8988T (cell line): Measurements from ENCODE around the gene SH3RF1.

Source experiments
- DNase-seq: peaks from one replicate; pipeline ENCODE4 v3.0.0; 2011

SH3RF1 gene

GRCh38 chr4:169098054-169098497, 172.7 kb downstream of the SH3RF1 start:
- no peak for DNase-seq

DNA sequence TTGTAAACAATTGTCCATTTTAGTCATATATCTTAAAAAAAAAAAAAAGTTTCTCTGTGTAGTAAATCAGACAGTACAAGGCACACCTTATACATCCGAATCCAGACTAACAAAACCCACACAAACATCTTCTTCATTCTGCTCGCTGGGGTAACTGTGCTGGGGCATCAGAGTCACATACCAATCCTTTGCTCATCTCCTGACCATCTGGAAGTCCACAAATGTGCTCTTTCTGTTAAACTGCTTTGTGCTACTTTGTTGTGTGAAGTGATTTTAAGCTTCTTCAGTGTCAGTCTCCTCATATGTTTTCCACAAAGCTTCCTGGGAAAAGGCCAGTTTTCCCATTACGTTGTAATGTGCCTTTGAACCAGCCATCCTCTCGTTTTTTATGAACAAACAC, 174.5 kb downstream of the SH3RF1 start:
- DNase-seq: no peak

DNA sequence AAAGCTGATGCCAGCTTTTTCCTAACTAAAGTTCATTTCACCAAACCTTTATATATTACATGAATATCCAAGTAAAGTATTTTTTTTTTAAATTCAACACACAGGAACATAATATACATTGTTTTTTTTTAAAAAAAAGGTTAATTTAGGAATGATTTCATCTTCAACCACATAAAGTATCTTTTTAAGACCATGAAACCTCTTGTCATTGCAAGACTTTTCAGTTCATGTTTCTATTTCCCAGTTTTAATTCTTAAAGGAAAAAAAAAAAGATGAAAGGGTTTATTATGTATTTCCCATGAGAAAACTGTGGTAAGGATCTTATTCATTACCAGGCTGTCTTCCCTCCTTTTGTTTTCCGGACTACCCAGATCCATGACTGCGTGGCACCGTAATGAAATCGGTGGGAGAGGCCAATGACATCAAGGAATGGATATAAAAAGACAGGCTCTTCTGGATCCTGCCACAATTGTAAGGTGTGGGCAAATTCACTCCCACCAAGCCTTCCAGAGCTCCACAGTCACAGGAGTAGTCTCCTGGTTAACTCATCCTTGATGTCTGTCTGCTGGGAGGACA, 176.0 kb downstream of the SH3RF1 start:
- no peak for DNase-seq

DNA sequence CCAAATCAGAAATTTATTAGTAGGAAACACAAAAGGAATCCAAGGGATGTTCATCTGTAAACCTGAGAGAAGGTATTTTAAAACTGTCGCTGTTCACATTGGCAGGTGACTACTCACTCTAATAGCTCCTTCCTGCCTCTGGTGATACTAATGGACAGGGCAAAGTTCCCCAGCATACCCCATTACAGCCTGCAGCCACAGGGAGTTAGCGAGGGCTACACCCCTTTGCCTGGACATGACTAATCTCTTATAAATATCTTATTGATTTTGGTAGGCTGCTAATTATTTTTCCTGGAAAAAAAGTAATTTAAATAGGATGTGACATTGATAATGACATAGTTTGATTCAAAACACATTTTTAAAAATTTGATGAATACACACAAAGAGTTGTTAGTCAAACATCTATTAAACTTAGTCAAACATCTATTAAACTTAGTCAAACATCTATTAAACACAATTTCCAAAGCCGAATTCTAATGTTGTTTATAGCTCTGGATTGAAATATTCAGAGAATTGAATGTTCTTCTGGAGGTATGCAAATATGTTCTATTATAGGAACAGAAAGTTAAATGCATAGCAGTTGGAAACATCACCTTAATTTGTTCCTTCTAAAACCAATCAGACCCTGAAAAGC, 177.8 kb downstream of the SH3RF1 start:
- DNase-seq: no peak

- no peak for DNase-seq
Observed at GRCh38 chr4:169090484-169091215, 180.1 kb downstream of the SH3RF1 start.

DNA sequence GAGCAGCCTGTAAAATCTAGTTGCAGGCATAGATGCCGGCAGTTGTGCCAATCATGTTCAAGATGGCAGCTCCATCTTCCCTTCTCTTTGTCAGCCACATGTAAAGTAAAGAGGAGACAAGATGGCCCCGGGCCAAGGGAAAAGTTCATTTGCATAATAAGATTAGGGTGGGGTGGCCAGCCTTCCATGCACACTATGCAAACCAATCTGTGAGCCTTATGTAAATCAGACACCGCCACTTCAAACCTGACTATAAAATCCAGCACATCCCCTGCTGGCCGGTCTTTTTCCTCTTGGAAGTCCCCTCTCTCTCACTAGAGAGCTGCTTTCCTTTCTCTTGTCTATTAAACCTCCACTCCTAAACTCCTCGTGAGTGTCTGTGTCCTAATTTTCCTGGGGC, 181.8 kb downstream of the SH3RF1 start:
- no peak for DNase-seq

- DNase-seq: no peak
Observed at GRCh38 chr4:169084954-169085353, 185.8 kb downstream of the SH3RF1 start.

DNA sequence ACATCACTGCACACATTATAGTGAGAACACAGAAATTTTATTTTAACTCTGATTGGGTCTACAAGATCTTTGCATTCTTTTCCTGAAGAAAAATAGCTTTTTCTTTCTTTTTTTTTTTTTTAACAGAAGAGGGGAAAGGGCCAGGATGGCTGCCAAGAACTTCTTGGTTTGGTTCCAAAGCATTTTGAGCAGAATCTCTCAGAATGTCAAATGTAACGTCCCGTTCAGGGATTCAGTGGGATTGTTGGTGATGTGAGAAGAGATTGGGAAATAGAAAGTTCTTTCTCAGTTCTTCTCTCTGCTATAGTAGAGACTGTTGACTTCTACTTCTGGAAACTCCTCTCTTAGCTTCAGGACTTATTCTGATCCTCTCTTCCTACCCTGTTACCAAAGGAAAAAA, 189.8 kb downstream of the SH3RF1 start:
- DNase-seq: no peak

DNA sequence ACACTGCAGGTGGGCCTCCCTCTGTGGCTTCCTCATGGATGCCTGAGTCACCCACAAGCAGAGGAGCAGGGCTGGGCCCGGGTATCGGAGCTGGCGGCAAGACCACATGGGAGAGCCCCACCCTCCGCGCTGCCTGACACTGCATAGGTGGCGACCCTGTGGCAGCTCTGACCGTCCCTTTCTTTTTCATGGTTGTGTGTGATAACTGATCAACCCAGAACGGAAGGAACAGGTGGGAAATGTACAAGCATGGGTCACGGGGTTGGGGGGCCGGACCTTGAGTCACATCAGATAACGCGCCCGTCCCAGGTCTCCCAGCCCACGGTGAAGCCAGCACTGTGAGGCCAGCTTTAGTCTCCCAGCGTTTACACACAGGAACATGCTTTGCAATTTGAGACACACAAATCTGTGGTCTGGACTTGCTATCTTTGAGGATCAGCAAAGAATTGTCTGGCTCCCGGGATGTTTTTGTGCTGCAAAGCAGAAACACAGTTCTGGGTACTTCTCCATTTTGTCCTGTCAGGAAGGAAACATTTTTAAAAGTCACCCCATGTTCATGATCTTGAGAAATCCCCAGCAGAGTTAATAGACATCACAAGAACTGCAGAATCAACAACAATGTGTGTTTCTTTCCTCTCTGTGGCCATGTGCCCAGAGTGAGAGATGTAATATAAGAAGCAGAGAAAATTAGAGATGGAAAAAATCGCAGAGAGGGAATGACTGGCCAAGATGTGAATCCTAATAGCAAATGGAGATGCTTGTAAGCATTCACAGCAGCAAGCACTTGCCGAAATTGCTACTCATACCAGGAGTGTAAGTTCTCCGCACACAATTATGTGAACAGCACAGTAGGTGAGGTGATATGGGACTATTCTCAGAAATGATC, 190.6 kb downstream of the SH3RF1 start:
- DNase-seq: peak; percentile 14

- DNase-seq: no peak
Observed at GRCh38 chr4:169074117-169074516, 196.6 kb downstream of the SH3RF1 start.

DNA sequence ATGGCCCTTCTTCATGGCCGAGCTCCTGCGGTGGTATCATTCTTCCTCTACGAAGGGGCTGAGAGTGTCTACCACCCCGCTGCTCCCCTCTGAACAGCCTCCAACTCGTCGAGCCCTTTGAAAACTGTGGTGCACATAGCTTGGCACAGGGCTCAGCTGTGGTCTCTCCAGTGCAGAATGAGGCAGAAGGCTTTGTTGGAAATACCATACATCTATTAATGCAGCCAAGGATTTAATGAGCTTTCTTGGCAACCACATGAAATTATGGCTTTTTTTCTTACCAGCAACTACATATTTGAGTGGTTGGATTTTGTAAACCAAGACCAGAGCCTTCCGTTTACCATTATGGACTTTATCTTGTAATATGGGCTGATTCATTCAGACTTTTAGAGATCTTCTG, 199.0 kb downstream of the SH3RF1 start:
- no peak for DNase-seq

GRCh38 chr4:169070895-169071218, 199.9 kb downstream of the SH3RF1 start:
- DNase-seq: no peak

- no peak for DNase-seq
Observed at GRCh38 chr4:169070071-169070894, 200.5 kb downstream of the SH3RF1 start.

DNA sequence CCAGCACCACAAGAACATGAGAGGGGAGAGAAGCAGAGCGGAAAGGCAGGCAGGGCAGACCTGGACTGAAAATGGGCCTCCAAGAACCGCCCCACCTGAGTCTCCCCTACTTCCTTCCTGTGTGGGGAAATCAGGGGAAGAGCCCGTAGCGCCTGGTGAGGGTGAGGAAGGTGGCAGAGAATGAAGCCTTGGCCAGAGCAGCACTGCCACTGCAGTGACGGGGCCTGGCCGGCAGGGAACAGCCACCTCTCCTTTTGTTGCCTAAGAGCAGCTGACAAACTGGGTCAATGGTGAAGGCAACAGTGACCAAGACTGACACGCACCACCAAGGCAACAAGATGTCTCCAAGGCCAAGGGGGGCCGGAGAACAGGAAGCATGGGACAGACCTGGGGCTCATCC, 202.3 kb downstream of the SH3RF1 start:
- no peak for DNase-seq

DNA sequence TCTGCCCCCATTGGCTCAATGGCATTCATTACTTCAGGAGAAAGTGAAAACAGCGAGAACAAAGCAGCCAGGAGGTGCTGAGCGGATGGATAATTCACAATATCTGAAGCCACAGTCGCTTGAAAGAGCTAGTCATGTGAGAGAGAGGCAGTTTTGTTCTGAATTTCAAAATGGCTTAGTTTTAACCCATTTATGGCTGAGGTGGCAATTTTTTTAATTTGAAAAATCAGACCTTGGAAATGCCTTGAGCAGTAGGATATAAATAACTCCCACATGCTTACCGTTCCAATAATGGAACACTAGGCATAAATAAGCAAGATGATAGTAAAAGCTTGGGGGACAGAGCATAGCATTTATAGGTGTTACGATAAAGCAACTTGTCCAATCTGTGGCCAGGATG, 203.8 kb downstream of the SH3RF1 start:
- DNase-seq: no peak

DNA sequence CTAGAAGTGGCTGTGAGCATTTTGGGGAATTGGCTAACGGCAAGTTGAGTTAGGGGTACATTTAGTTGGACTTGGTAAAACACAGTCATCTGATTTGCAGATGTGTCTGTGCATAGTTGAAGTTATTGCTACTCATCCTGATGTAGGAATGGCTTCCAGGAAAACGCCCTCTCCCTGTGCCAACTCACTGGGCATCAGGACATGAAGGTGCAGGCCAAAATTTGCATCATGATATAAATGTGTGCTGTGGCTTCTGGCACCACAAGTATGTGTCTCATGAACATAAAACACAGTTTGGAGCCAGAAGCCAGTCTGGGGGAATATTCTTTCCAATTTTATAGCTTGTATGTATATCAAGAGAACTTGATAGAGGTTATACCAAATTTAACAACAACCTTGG, 206.5 kb downstream of the SH3RF1 start:
- no peak for DNase-seq

- no peak for DNase-seq
Observed at GRCh38 chr4:169063441-169063840, 207.3 kb downstream of the SH3RF1 start.

GRCh38 chr4:169062897-169063244, 207.9 kb downstream of the SH3RF1 start:
- no peak for DNase-seq

GRCh38 chr4:169061386-169061785, 209.4 kb downstream of the SH3RF1 start:
- DNase-seq: no peak

DNA sequence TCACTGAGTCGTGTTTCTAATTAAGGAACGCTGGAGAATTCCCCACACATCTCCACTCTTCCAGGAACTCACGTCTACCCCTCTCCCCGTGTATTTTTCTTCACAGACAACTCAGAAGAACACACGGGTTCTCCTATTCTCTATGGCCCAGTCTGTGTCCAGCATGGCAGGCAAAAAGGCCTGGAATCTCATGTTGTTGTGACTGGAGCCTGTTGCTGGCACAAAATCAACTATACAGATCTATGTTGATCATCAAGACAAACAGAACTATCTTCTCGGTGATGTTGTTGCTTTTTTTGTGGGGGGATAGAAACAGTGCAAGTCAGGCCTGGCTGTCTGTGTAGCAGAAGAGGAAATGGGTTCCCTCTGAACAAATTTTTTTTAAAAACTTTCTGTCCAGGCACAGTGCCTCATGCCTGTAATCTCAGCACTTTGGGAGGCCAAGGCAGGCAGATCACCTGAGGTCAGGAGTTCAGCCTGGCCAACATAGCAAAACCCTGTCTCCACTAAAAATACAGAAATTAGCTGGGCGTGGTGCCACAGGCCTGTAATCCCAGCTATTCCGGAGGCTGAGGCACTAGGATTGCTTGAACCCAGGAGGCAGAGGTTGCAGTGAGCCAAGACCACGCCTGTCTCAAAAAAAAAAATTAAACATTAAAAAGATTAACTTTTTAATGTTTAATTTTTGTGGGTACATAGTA, 210.2 kb downstream of the SH3RF1 start:
- DNase-seq: no peak

DNA sequence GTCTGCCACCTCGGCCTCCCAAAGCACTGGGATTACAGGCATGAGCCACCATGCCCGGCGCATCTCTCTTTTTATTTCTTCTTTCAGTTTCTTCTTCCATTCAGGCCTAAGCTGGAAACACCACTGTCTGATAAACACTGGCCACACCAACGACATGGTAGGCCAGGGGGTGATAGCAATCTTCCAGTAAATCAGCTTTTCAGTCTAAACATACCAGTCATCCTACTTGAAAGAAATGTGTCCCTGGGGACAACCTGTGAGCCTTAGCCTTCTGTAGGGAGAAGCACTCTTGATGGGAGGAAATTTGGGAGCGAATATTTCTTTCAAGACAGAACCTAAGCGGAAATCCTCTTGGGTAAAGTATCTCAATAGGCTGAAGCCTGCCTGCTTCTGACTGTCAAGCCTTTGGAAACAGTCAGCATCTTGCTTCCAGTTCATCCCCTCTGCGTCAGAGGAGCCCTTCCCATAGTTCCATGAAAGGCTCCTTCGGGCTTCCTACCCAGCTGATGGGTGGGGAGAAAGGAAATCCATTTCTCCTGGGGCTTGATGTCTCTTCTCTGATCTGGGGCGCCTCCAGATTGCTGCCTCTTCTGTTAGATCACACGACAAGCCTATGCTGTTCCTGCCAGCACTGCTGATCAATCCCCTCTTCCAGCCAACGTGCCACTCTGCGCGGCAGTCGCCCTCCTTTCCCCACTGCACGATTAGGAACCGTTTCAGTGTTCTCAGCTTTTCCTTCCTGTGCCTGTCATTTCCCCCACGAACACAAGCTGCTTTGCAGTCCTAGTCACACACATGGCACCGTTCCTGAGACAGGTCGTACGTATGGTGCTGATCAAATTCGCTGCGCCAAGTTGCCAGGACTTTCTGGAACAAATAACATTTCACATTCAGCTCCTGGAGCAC, 211.2 kb downstream of the SH3RF1 start:
- no peak for DNase-seq
